Urinary bladder (tissue), 4 donors: Measurements from ENCODE around the gene CLDN24. TPM values are rescaled to one million over a fixed set of nuclear protein-coding genes. Genes with fewer than 3 reads are reported as not detected.
"Not testable (repeated sequence)": the region's sequence is repeated elsewhere in the genome, so short reads cannot be mapped to it uniquely, and the experiment has no call there.

ENCODE experiments used
- DNase-seq: peaks from one replicate; pipeline ENCODE4 v3.0.0-alpha.2; 2015; ENCODE audit errors: extremely low spot score
- H3K27ac ChIP-seq: one replicate; pipeline ENCODE4 v1.5.1; 2013; ENCODE audit warnings: low read depth, mild to moderate bottlenecking, moderate library complexity
- H3K36me3 ChIP-seq: one replicate; pipeline ENCODE4 v1.6.1; 2013; ENCODE audit warnings: mild to moderate bottlenecking, moderate library complexity; ENCODE audit not compliant: insufficient read depth
- H3K4me1 ChIP-seq: one replicate; pipeline ENCODE4 v1.6.1; 2013; ENCODE audit warnings: mild to moderate bottlenecking, moderate library complexity; ENCODE audit not compliant: insufficient read depth
- H3K4me3 ChIP-seq: one replicate; pipeline ENCODE4 v1.5.1; 2013; ENCODE audit warnings: low read depth, low read length
- WGBS: extraction: QIAGEN DNeasy Blood & Tissue Kit; methylation state at CpG from one replicate; pipeline ENCODE4 v1.1.7; 2013; 5-methylcytosine and 5-hydroxymethylcytosine counted together
- polyA plus RNA-seq: library from polyadenylated mRNA; stranded (reverse); fragments of 200-250 nt; gene quantifications from one replicate; pipeline ENCODE4 v1.2.3, GENCODE V29; 2013
- total RNA-seq: library from RNA; depleted of rRNA; stranded (reverse); fragments of >200 nt; gene quantifications from one replicate; pipeline ENCODE4 v1.2.3, GENCODE V29; 2014
- donor health status: healthy with polysubstance abuse.
- donor health status: healthy.

The CLDN24 gene
- total and polyA plus RNA-seq, 2 donors = not detected

- H3K4me3 ChIP-seq = no peak overlapping the region
- H3K27ac ChIP-seq = no peak overlapping the region
- H3K36me3 ChIP-seq = no peaks in the 10 kb centered on the region
- no peaks in the 10 kb centered on the region for H3K4me1 ChIP-seq
- WGBS = 86% methylated on average over 9 of the region's 9 CpGs
- no peak for DNase-seq
These were observed 15.1 kb upstream of the CLDN24 start for GRCh38 chr4:183337349-183337748.

GRCh38 chr4:183335369-183335940 is 13.2 kb upstream of the CLDN24 start:
- DNase-seq = no peak

GRCh38 chr4:183333983-183334382 is 11.8 kb upstream of the CLDN24 start:
- 76% methylated on average over 6 of the region's 6 CpGs for WGBS
- Histone ChIP-seq H3K4me1 (no peaks in the 10 kb centered on the region), H3K4me3 (no peak overlapping the region), H3K36me3 (no peaks in the 10 kb centered on the region), H3K27ac (no peak overlapping the region)
- DNase-seq = no peak

More at GRCh38 chr4:183335369-183335940, 13.2 kb upstream of the CLDN24 start:
- Histone ChIP-seq H3K27ac (no peak overlapping the region), H3K36me3 (no peaks in the 10 kb centered on the region), H3K4me3 (no peak overlapping the region), H3K4me1 (no peaks in the 10 kb centered on the region)
- 70% methylated on average over 3 of the region's 3 CpGs for WGBS

- no peak overlapping the region for H3K27ac ChIP-seq
- no peaks in the 10 kb centered on the region for H3K36me3 ChIP-seq
- DNase-seq = no peak
- no peaks in the 10 kb centered on the region for H3K4me1 ChIP-seq
- 88% methylated on average over 9 of the region's 9 CpGs for WGBS
- no peak overlapping the region for H3K4me3 ChIP-seq
These were observed 11.0 kb upstream of the CLDN24 start for GRCh38 chr4:183333202-183333601.

DNA sequence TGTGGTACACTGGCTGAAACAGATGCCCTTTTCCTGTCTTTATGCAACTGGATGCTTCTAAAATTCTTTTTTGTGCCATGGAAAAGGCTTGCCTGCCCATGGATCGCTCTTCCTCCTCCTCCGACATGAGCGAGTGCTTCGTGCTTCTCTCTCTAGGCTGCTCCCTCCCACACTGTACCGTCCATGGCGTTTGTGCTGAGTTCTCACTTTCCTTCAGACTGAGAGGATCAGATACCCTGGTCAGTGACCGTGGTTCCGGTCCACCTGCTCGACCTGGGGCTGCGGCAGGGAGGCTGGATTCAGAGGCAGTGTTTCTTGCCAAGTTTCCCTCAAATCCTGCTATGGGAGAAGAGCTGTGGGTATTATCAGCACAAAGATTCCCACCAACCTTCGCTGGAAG is 10.2 kb upstream of the CLDN24 start:
- DNase-seq = no peak
- Histone ChIP-seq H3K27ac (no peak overlapping the region), H3K4me1 (no peaks in the 10 kb centered on the region), H3K4me3 (no peak overlapping the region), H3K36me3 (no peaks in the 10 kb centered on the region)
- WGBS = 74% methylated on average over 11 of the region's 11 CpGs

DNA sequence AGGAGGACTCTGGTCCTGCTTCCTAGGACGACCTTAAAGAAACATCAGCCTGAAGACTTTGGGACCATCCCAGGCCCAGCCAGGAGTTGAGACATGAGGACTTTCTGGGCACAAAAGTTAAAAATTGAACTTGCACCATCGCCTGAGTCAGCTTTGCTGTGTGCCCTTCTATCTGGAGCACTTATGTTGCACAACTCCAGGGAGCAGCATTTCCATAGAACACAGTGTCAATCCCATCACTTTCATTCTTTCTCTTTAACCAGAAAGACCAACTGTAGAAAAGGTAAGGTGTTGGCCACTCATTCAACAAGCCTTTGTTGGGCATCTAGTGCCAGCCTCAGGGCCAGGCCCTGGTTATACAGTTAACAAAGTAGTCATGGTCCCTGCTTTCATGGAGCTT is 8.6 kb upstream of the CLDN24 start:
- Histone ChIP-seq H3K4me3 (no peak overlapping the region), H3K36me3 (no peaks in the 10 kb centered on the region), H3K27ac (no peak overlapping the region), H3K4me1 (no peaks in the 10 kb centered on the region)
- 94% methylated on average over 2 of the region's 2 CpGs for WGBS
- DNase-seq = no peak

GRCh38 chr4:183329954-183330742 is 7.9 kb upstream of the CLDN24 start:
- no peak for DNase-seq
- WGBS = 72% methylated on average over 10 of the region's 10 CpGs
- Histone ChIP-seq H3K27ac (no peak overlapping the region), H3K4me1 (no peaks in the 10 kb centered on the region), H3K36me3 (no peaks in the 10 kb centered on the region), H3K4me3 (no peak overlapping the region)

DNA sequence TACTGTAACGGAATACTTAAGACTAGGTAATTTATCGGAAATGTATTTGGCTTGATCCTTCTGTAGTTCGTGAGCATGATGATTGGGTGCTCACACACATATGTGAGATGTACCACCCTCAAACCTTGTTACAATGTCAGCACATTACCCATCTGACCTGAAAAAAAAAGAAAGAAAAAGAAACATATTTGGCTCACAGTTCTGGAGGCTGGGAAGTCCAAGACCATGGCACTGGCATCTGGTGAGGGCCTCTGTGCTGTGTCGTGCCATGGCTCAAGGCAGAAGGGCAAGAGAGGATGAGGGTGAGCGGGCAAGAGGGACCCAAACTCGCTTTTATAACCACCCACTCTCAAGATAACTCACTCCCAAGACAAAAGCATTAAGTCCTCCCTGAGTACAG is 7.0 kb upstream of the CLDN24 start:
- WGBS = 90% methylated on average over 6 of the region's 6 CpGs
- DNase-seq = no peak
- Histone ChIP-seq H3K27ac (no peak overlapping the region), H3K4me3 (no peak overlapping the region), H3K36me3 (no peaks in the 10 kb centered on the region), H3K4me1 (no peaks in the 10 kb centered on the region)

- H3K36me3 ChIP-seq = no peaks in the 10 kb centered on the region
- H3K4me1 ChIP-seq = no peaks in the 10 kb centered on the region
- H3K27ac ChIP-seq = no peak overlapping the region
- no peak overlapping the region for H3K4me3 ChIP-seq
- no peak for DNase-seq
- 31% methylated on average over 7 of the region's 7 CpGs for WGBS
These were observed 6.6 kb upstream of the CLDN24 start for GRCh38 chr4:183328832-183329231.

GRCh38 chr4:183327827-183328226 is 5.6 kb upstream of the CLDN24 start:
- no peak overlapping the region for H3K4me3 ChIP-seq
- H3K36me3 ChIP-seq = no peaks in the 10 kb centered on the region
- DNase-seq = no peak
- H3K27ac ChIP-seq = no peak overlapping the region
- WGBS = 92% methylated on average over 7 of the region's 7 CpGs
- no peaks in the 10 kb centered on the region for H3K4me1 ChIP-seq

DNA sequence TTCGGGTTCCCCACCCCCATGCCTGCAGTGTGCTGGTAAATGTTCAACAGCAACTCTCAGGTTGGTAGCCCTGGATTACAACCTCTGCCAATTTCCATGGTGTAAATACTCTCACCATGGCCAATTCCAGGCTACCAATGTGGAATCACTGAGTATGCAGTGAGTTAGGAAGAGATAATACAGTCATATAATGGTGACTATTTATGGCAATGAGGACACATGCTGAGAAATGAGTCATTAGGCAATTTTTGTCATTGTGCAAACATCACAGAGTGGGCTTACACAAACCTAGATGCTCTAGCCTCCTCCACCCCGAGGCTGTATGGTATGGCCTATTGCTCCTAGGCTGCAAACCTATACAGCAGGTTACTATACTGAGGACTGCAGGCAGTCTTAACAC is 4.6 kb upstream of the CLDN24 start:
- no peak overlapping the region for H3K27ac ChIP-seq
- DNase-seq = no peak
- H3K4me1 ChIP-seq = no peaks in the 10 kb centered on the region
- no peak overlapping the region for H3K4me3 ChIP-seq
- 77% methylated on average over 2 of the region's 2 CpGs for WGBS
- no peaks in the 10 kb centered on the region for H3K36me3 ChIP-seq

DNA sequence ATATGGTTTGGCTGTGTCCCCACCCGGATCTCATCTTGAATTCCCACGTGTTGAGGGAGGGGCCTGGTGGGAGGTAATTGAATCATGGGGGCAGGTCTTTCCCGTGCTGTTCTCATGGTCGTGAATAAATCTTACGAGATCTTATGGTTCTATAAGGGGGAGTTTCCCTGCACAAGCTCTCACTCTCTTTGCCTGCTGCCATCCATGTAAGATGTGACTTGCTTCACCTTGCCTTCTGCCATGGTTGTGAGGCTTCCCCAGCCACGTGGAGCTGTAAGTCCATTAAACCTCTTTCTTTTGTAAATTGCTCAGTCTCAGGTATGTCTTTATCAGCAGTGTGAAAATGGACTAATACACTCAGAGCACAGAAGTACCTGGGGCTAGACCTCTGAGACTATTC is 4.2 kb upstream of the CLDN24 start:
- 91% methylated on average over 6 of the region's 6 CpGs for WGBS
- H3K4me1 ChIP-seq, DNase-seq, H3K4me3 ChIP-seq, H3K36me3 ChIP-seq, H3K27ac ChIP-seq: not testable (repeated sequence)

- no peak overlapping the region for H3K27ac ChIP-seq
- 92% methylated on average over 7 of the region's 7 CpGs for WGBS
- no peak for DNase-seq
These were observed 2.4 kb upstream of the CLDN24 start for GRCh38 chr4:183324619-183325018.

DNA sequence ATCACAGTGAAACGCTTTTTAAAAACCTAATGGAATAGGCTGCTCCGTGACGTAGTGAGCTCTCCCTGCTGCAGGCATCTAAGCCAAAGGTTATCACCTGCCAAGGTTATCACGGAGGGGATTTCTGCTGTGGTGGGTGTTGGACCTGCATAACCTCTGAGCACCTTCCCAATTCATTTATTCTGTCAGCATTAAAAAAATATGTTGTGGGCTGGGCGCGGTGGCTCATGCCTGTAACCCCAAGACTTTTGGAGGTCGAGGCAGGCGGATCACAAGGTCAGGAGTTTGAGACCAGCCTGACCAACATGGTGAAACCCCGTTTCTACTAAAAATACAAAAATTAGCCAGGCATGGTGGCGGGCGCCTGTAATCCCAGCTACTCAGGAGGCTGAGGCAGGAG is 1.8 kb upstream of the CLDN24 start:
- not testable (repeated sequence) for H3K4me1 ChIP-seq, H3K36me3 ChIP-seq, DNase-seq, H3K27ac ChIP-seq, H3K4me3 ChIP-seq
- 92% methylated on average over 11 of the region's 11 CpGs for WGBS

More at GRCh38 chr4:183324619-183325018, 2.4 kb upstream of the CLDN24 start:
- Histone ChIP-seq H3K4me1 (no peaks in the 10 kb centered on the region), H3K4me3 (no peak overlapping the region), H3K36me3 (no peaks in the 10 kb centered on the region)
